Heart left ventricle (tissue), 16 donors: ENCODE data around the gene TSPAN11. TPM values are rescaled to one million over a fixed set of nuclear protein-coding genes. Genes with fewer than 3 reads are reported as not detected.

Experiments used
- ATAC-seq, 4 donors: fragments of 200-7000 bp; cut with Tn5 transposase; one replicate each; pipeline ENCODE4 v1.9.1; 2020 to 2022; ENCODE audit warnings: moderate library complexity in 4 of 4, mild to moderate bottlenecking in 3 of 4, moderate number of reproducible peaks in 1 of 4
- DNase-seq, 5 donors: peaks; one replicate each; pipeline ENCODE4 v3.0.0-alpha.2; 2020
- H3K27ac ChIP-seq, 12 donors: fragments of 200-600 bp; sonication (generic) in 4 of 12; one replicate each; pipeline versions ENCODE4 v1.5.0 to v1.8.0; 2016 to 2022; ENCODE audit warnings: mild to moderate bottlenecking in 2 of 12
- H3K27me3 ChIP-seq, 9 donors: fragments of 200-600 bp; sonication (generic) in 2 of 9; one replicate each; pipeline versions ENCODE4 v1.5.1 to v1.8.0; 2016 to 2022; ENCODE audit warnings: mild to moderate bottlenecking in 3 of 9
- H3K36me3 ChIP-seq, 9 donors: fragments of 200-600 bp; sonication (generic) in 2 of 9; one replicate each; pipeline versions ENCODE4 v1.5.0 to v1.8.0; 2018 to 2022; ENCODE audit warnings: mild to moderate bottlenecking in 2 of 9
- H3K4me1 ChIP-seq, 12 donors: fragments of 200-600 bp; sonication (generic) in 4 of 12; one replicate each; pipeline versions ENCODE4 v1.5.0 to v1.8.0; 2016 to 2022; ENCODE audit warnings: mild to moderate bottlenecking in 3 of 12
- H3K4me3 ChIP-seq, 12 donors: fragments of 200-600 bp; sonication (generic) in 4 of 12; one replicate each; pipeline versions ENCODE4 v1.5.0 to v1.8.0; 2017 to 2022; ENCODE audit warnings: mild to moderate bottlenecking in 9 of 12, moderate library complexity in 4 of 12
- H3K9me3 ChIP-seq, 12 donors: fragments of 200-600 bp; sonication (generic) in 4 of 12; one replicate each; pipeline versions ENCODE4 v1.5.0 to v1.8.0; 2016 to 2022; ENCODE audit warnings: mild to moderate bottlenecking in 1 of 12
- POLR2A ChIP-seq, 2 donors: fragments of 450-650 bp; IDR thresholded peaks; one replicate each; pipeline ENCODE4 v1.6.1; 2017; ENCODE audit warnings: antibody characterized with exemption in 2 of 2, mild to moderate bottlenecking in 2 of 2, moderate library complexity in 2 of 2
- WGBS, 4 donors: extraction: QIAGEN DNeasy Blood & Tissue Kit in 2 of 4; methylation state at CpG; one replicate each; pipeline versions ENCODE4 v1.1.5 to v1.1.7; 2013 to 2018; 5-methylcytosine and 5-hydroxymethylcytosine counted together
- intact Hi-C, 10 donors: fragments of 100-400 bp; cut with DNase I; formaldehyde crosslinking; loops; one replicate each; pipeline versions ENCODE4 v1.11.1 to v1.14.2; 2022
- polyA plus RNA-seq, 2 donors: library from polyadenylated mRNA; stranded (reverse); fragments of 200-250 nt; gene quantifications; one replicate each; pipeline ENCODE4 v1.2.3, GENCODE V29; 2013
- total RNA-seq, 9 donors: library from RNA; depleted of rRNA in 2 of 9; stranded (reverse); fragments of >200 nt in 2 of 9; fragmentation: NEBNext Ultra II Directional in 3 of 9; extraction: Animal tissue kit (Norgen Biotek cat#: 25700) in 3 of 9; gene quantifications; one replicate each; pipeline versions ENCODE4 v1.1.0 to v1.2.4, GENCODE V29; 2016 to 2023
- TF ChIP-seq, protein P1 (sequence below), 12 donors: fragments of 200-600 bp; sonication (generic) in 4 of 12; IDR thresholded peaks; one replicate each; pipeline versions ENCODE4 v1.5.0 to v1.8.0; 2018 to 2022; ENCODE audit warnings: antibody characterized with exemption in 12 of 12, mild to moderate bottlenecking in 5 of 12
- donor health status: ischemic (EF 13 %, LVEDD 7.1; RV severe dilation, severe dysfunction).
- donor health status: healthy with polysubstance abuse.
- donor health status: DM: no; HTN: yes; CAD: no.
- donor health status: DM: no; HTN: no; CAD: no.
- donor health status: ischemic (EF 25% LVEDD 6.9; RV normal size, moderate dysfunction).
- donor health status: ischemic (EF 25% LVEDD 5.7; RV mildly dilated, moderate dysfunction).
- donor health status: healthy.
- donor health status: DM: yes; HTN: yes; CAD: no.
- donor health status: ischemic (EF 35%, LVEDD 5.7; RV mildly dilated, moderate dysfunction).
- donor health status: nonischemic (EF 11% LVEDD 7.7; RV severe dilation, severe dysfunction).
- donor health status: DM: yes; HTN: yes; CAD: no.
- donor health status: PGD.
- donor health status: ischemic (EF 29% LVEDD 5.4; RV normal size, mild dysfunction).
- donor health status: nonischemic (EF 23%, LVEDD 6.1; RV moderate dilation, normal function).

The TSPAN11 gene
- total and polyA plus RNA-seq, 11 donors, result 0.49 to 4.2 (median 1.9) TPM

DNA sequence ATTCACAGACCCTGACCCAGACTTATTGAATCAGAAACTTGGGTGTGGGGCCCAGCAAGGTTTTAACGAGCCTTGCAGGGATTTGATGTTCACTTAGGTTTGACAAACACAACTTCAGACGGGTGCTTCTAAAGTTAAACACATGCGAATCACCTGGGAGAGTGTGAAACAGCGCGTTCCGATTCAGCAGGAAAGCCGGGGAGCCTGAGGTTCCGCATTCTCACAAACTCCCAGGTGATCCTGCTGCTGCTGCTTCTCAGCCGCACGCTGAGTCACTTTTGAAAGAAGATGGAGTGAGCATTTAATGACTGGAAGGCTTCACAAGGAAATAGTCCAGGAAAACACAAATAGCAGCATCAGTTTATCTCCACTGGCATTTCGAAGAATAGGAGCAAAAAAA lies 102.9 kb downstream of the TSPAN11 start:
- Histone ChIP-seq H3K9me3 (no peaks in the 10 kb centered on the region), H3K4me3 (peak overlapping the region in 2 of 12 donors; percentile 0 to 30), H3K36me3 (no peaks in the 10 kb centered on the region), H3K27me3 (no peaks in the 10 kb centered on the region), H3K4me1 (peaks cover 0 to 37% (median 9%) of the 10 kb centered on the region in 12 donors), H3K27ac (peak overlapping the region in 11 of 12 donors; percentile 15 to 84 (median 60))
- intact Hi-C loops, result no loop called here
- 49 to 53% (median 51%) methylated on average over 11 of the region's 11 CpGs for WGBS, 4 donors
- ATAC-seq (peak in 1 of 4 donors; percentile 23), DNase-seq (no peak)
- no peak for TF ChIP-seq POLR2A (IDR thresholded peaks at IDR 0.05)
- TF ChIP-seq, protein P1, sequence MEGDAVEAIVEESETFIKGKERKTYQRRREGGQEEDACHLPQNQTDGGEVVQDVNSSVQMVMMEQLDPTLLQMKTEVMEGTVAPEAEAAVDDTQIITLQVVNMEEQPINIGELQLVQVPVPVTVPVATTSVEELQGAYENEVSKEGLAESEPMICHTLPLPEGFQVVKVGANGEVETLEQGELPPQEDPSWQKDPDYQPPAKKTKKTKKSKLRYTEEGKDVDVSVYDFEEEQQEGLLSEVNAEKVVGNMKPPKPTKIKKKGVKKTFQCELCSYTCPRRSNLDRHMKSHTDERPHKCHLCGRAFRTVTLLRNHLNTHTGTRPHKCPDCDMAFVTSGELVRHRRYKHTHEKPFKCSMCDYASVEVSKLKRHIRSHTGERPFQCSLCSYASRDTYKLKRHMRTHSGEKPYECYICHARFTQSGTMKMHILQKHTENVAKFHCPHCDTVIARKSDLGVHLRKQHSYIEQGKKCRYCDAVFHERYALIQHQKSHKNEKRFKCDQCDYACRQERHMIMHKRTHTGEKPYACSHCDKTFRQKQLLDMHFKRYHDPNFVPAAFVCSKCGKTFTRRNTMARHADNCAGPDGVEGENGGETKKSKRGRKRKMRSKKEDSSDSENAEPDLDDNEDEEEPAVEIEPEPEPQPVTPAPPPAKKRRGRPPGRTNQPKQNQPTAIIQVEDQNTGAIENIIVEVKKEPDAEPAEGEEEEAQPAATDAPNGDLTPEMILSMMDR (IDR thresholded peaks at IDR 0.05), result no peak

DNA sequence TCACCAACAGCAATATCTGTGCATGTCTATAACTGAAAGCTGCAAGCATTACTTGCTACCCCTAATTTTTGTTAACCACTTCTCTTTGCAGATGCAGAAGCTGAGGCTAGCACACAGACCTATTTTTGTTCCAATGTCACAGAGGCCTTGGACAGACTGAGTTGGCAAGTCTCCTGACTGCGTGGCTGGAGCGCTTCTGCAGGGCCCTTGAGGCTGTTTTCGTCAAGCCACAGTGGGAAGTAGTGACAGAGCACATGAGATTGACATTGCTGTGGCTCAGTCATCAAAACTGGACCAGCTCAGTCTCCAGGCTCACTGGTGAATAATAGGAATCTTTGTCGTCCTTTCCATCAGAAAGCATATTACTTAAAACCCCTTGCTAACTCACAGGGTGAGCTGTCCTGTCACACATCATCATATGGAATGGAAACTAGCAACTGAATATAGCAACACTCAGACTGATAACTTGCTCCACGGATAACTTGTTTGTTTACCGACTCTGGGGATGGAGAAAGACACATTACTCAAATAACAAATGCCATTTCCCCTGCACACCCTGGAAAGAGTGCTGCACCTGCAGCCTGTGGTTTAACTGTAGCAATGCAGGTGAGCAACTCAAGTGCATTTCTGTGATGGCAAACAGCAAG lies 103.5 kb downstream of the TSPAN11 start:
- Histone ChIP-seq H3K27ac (peak overlapping the region in 11 of 12 donors; percentile 15 to 84 (median 60)), H3K4me1 (peaks cover 0 to 37% (median 9%) of the 10 kb centered on the region in 12 donors), H3K27me3 (no peaks in the 10 kb centered on the region), H3K4me3 (peak overlapping the region in 2 of 12 donors; percentile 0 to 30), H3K9me3 (no peaks in the 10 kb centered on the region), H3K36me3 (no peaks in the 10 kb centered on the region)
- ATAC-seq (peak; percentile 92 to 97 (median 96)), DNase-seq (peak; percentile 67 to 84 (median 72))
- intact Hi-C loops, result no loop called here
- 24 to 33% (median 25%) methylated on average over 6 of the region's 6 CpGs for WGBS, 4 donors
- TF ChIP-seq POLR2A (IDR thresholded peaks at IDR 0.05), result no peak
- TF ChIP-seq, protein P1 (IDR thresholded peaks at IDR 0.05), result no peak

DNA sequence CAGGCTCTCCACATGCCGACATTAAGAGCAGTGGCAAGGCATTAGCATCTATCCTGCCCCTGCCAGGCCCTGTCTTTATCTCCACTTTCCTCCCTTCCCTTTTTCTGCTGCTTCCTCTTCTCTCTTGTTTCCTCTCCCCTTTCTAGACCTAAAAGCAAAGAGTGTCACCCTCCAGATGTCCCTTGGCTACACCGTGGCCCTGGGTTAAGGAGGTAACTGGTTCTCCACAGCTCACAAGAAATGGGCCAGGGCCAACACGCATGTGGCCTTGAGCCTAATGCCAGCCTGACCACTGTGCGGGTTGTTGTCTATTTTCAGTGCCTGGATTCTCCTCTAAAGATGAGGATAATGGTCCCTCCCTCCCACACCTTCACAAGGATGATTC lies 105.4 kb downstream of the TSPAN11 start:
- Histone ChIP-seq H3K36me3 (no peaks in the 10 kb centered on the region), H3K4me3 (no peak overlapping the region), H3K27ac (peak overlapping the region in 1 of 12 donors; percentile 84), H3K9me3 (no peaks in the 10 kb centered on the region), H3K4me1 (peaks cover 0 to 37% (median 9%) of the 10 kb centered on the region in 12 donors), H3K27me3 (no peaks in the 10 kb centered on the region)
- no peak for DNase-seq
- intact Hi-C loops, result no loop called here
- TF ChIP-seq, protein P1 (IDR thresholded peaks at IDR 0.05), result no peak
- TF ChIP-seq POLR2A (IDR thresholded peaks at IDR 0.05), result no peak
- no peak for ATAC-seq
- 58 to 69% (median 66%) methylated on average over 4 of the region's 4 CpGs for WGBS, 4 donors

DNA sequence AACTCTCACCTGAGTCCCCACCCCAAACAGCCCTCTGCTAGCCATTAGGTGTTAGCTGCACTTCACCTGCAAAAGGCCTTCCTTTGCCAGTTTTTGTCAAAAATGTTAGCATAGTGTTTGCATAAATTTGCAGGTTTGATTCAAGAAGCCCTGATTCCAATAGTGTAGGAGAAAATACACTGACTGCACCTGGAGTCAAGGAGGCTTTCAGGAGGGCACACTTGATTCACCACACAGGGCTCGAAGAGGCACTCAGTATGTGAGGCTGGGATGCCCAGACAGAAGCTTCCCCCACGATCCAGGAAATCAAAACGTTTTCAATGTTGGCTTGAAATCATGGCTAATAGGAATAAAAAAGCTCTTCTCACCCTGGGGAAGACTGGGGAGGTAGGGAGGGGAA lies 106.6 kb downstream of the TSPAN11 start:
- Histone ChIP-seq H3K36me3 (no peaks in the 10 kb centered on the region), H3K9me3 (no peaks in the 10 kb centered on the region), H3K27ac (no peak overlapping the region), H3K27me3 (no peaks in the 10 kb centered on the region), H3K4me3 (no peak overlapping the region), H3K4me1 (peaks cover 0 to 37% (median 9%) of the 10 kb centered on the region in 12 donors)
- TF ChIP-seq, protein P1 (IDR thresholded peaks at IDR 0.05), result no peak
- DNase-seq, result no peak
- 63 to 72% (median 70%) methylated on average over 3 of the region's 3 CpGs for WGBS, 4 donors
- no peak for ATAC-seq
- intact Hi-C loops, result no loop called here
